NCI-H1694 treated with DMSO at 0.1 percent for 48 hours (cell line): ENCODE data around the gene ZNF217.
"Not testable (repeated sequence)": the region's sequence is repeated elsewhere in the genome, so short reads cannot be mapped to it uniquely, and the experiment has no call there.

ENCODE experiments used
- DNase-seq: peaks from one replicate; lab custom pipeline; 2025; lab: John Stamatoyannopoulos, UW

ZNF217 gene

GRCh38 chr20:53529658-53530057 lies 64.0 kb downstream of the ZNF217 start:
- DNase-seq, result no peak

- DNase-seq, result no peak
These were observed 66.4 kb downstream of the ZNF217 start for GRCh38 chr20:53527196-53527595.

GRCh38 chr20:53524589-53525312 lies 68.9 kb downstream of the ZNF217 start:
- no peak for DNase-seq

DNA sequence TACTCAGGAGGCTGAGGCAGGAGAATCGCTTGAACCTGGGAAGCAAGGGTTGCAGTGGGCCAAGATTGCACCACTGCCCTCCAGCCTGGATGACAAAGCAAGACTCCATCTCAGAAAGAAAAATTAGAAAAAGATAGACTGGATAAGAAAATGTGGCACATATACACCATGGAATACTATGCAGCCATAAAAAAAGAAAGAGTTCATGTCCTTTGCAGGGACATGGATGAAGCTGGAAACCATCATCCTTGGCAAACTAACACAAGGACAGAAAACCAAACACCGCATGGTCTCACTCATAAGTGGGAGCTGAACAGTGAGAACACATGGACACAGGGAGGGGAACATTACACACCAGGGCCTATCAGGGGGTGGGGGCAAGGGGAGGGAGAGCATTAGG lies 70.0 kb downstream of the ZNF217 start:
- not testable (repeated sequence) for DNase-seq

GRCh38 chr20:53522696-53523095 lies 70.9 kb downstream of the ZNF217 start:
- DNase-seq, result no peak

DNA sequence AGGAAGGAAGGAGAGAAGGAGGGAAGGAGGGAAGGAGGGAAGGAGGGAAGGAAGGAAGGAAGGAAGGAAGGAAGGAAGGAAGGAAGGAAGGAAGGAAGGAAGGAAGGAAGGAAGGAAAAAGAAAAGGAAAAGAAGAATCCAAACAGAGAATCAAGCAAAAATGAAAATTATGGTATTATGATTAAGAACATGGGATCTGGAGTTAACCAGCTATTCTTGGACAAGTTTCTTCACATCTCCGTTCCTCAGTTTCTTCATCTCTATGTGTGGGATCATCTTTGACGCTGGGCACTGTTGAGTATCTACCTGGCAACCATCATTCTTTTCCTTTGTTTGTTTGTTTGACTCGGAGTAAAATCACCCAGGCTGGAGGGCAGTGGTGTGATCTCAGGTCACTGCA lies 71.6 kb downstream of the ZNF217 start:
- DNase-seq, result no peak

DNA sequence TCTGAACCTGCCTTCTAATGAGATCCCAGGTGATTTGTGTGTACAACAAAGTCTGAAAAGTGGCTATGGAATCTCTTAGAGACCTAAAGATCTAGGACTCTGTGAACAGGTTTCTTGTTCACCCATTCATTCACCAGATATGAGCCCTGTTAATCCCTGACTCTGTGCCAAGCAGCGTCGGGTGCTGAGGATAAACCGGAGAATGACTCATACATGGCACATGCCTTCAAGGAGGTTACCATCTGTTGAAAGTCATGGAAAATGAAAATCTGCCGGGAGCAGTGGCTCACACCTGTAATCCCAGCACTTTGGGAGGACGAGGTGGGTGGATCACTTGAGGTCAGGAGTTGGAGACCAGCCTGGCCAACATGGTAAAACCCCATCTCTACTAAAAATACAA lies 72.2 kb downstream of the ZNF217 start:
- DNase-seq, result not testable (repeated sequence)

- no peak for DNase-seq
These were observed 76.5 kb downstream of the ZNF217 start for GRCh38 chr20:53517146-53517545.
